D721Med (cell line): ENCODE results near the gene MICAL2.

Experiments used
- DNase-seq: peaks from one replicate; pipeline ENCODE4 v3.0.0; 2011; ENCODE audit warnings: low spot score; ENCODE audit not compliant: insufficient read length
- FAIRE-seq: peaks from 2 replicates; lab custom pipeline; 2011; peaks lifted over from hg19 to GRCh38; lab: Jason Lieb, UNC
- TF ChIP-seq, protein P1 (sequence below): IDR thresholded peaks from 2 replicates; pipeline ENCODE4 v1.5.1; 2012; ENCODE audit warnings: mild to moderate bottlenecking, control low read depth; ENCODE audit not compliant: insufficient read depth; ENCODE audit errors: missing control alignments

MICAL2 gene

GRCh38 chr11:12261551-12261950 lies 151.2 kb downstream of the MICAL2 start:
- FAIRE-seq (no peak), DNase-seq (no peak)
- TF ChIP-seq, protein P1, sequence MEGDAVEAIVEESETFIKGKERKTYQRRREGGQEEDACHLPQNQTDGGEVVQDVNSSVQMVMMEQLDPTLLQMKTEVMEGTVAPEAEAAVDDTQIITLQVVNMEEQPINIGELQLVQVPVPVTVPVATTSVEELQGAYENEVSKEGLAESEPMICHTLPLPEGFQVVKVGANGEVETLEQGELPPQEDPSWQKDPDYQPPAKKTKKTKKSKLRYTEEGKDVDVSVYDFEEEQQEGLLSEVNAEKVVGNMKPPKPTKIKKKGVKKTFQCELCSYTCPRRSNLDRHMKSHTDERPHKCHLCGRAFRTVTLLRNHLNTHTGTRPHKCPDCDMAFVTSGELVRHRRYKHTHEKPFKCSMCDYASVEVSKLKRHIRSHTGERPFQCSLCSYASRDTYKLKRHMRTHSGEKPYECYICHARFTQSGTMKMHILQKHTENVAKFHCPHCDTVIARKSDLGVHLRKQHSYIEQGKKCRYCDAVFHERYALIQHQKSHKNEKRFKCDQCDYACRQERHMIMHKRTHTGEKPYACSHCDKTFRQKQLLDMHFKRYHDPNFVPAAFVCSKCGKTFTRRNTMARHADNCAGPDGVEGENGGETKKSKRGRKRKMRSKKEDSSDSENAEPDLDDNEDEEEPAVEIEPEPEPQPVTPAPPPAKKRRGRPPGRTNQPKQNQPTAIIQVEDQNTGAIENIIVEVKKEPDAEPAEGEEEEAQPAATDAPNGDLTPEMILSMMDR = no peak

DNA sequence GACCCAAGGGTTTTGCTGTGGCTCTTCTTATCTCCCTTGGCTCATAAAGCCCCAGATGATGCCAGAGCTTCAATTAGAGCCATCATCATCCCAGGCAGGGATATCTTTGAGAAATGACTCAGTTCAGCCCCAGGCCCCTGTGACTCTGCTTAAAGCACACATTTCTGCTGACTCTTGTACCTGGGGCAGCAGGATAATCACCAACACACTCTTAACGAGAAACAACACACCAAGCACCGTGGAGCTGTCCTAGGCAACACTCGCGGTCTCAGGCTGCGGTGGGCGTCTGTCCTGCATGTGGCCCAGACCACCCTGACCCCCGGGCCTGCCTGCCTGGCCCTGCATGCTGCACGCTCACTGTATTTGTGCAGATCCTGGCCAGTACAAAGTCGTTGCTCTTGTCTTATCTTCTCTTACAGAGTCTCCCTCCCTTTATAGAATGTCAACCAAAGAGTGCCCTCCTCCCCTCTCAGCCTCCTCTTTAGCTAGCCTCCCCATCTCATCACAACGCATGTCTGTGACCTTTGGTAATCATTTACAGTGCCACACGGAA lies 152.8 kb downstream of the MICAL2 start:
- TF ChIP-seq, protein P1 = no peak
- FAIRE-seq (no peak), DNase-seq (no peak)

- TF ChIP-seq, protein P1 = no peak
- FAIRE-seq = no peak
Observed at GRCh38 chr11:12264361-12264760, 154.0 kb downstream of the MICAL2 start.

GRCh38 chr11:12266132-12266531 lies 155.7 kb downstream of the MICAL2 start:
- TF ChIP-seq, protein P1 = no peak
- FAIRE-seq (no peak), DNase-seq (no peak)

More at GRCh38 chr11:12264361-12264760, 154.0 kb downstream of the MICAL2 start:
- DNase-seq = no peak

DNA sequence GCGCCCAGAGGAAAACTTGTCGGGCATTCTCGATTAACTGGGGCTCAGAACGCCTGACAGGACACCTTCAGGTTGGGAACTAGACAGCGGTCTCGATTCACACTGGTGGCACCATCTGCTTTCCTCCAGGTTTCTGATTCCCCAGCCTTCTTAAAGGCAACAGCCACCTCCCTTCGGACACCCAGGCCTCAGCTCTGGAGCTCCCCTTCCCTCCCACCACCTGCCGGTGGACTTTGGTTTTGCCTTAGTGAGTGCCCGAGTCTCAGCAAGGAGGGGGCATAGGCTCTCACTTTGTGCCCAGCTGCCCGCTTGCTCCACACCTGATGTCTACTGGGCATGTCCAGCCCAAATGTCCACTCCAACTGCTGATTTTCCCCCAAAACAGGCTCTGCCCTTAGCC lies 156.6 kb downstream of the MICAL2 start:
- DNase-seq = no peak
- TF ChIP-seq, protein P1 = no peak
- no peak for FAIRE-seq

DNA sequence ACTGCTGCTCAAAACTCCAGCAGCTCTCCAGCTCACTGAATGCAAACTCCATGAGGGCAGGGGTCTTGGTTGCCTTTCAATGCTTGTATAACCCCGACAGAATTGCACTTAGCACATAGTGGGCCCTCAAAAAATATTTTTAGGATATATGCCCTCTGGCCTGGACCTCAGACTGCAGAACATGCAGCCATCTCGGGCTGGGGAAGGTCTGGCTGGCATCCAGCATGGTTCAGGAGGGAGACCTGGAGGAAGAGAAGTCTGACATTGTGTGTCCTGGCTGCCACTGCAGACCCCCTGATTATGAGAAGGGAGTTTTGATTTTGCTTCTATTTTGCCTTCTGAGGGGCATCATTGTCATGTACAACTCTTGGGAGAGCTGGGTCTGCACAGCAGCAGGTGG lies 157.5 kb downstream of the MICAL2 start:
- FAIRE-seq (no peak), DNase-seq (no peak)
- TF ChIP-seq, protein P1 = no peak

- TF ChIP-seq, protein P1 = no peak
- no peak for DNase-seq
- no peak for FAIRE-seq
Observed at GRCh38 chr11:12269104-12269441, 158.7 kb downstream of the MICAL2 start.
